HepG2 (cell line): ENCODE results near the gene ZSWIM8.

Source experiments
- CREB1 ChIP-seq, 2 experiments: fragments of 450-650 bp in 1 of 2; IDR thresholded peaks; 2 replicates each; pipeline ENCODE4 v1.6.1; 2016 to 2017; ENCODE audit warnings: control low read depth in 1 of 2, mild to moderate bottlenecking in 1 of 2, missing compliant biosample characterization in 1 of 2, missing genetic modification characterization in 1 of 2
- CTCF ChIP-seq: sonication (generic); formaldehyde crosslinking; IDR thresholded peaks from 2 replicates; pipeline ENCODE4 v1.5.0; 2020; ENCODE audit warnings: mild to moderate bottlenecking, missing genetic modification reagents, moderate library complexity
- ESRRA ChIP-seq: sonication (generic); formaldehyde crosslinking; IDR thresholded peaks from 2 replicates; pipeline ENCODE4 v1.5.1; 2020; ENCODE audit warnings: mild to moderate bottlenecking, low read depth, missing genetic modification reagents
- GPN1 ChIP-seq: sonication (generic); formaldehyde crosslinking; IDR thresholded peaks from 2 replicates; pipeline ENCODE4 v1.5.1; 2020; ENCODE audit warnings: missing genetic modification reagents, borderline replicate concordance
- GZF1 ChIP-seq: sonication (generic); formaldehyde crosslinking; IDR thresholded peaks from 2 replicates; pipeline ENCODE4 v1.5.1; 2020; ENCODE audit warnings: mild to moderate bottlenecking, missing genetic modification reagents
- HMGXB4 ChIP-seq, 2 experiments: sonication (generic) in 1 of 2; formaldehyde crosslinking in 1 of 2; IDR thresholded peaks; 2 replicates each; pipeline versions ENCODE4 v1.4.0 to v1.6.1; 2018 to 2020; ENCODE audit warnings: missing genetic modification reagents in 2 of 2, borderline replicate concordance in 1 of 2, low read depth in 1 of 2, mild to moderate bottlenecking in 1 of 2, missing biosample characterization in 1 of 2
- MYC ChIP-seq: sonication (generic); formaldehyde crosslinking; IDR thresholded peaks from 2 replicates; pipeline ENCODE4 v1.9.0; 2021; ENCODE audit warnings: missing genetic modification reagents, borderline replicate concordance
- POLR2A ChIP-seq, 2 experiments: IDR thresholded peaks; 2 replicates each; pipeline ENCODE4 v1.6.1; 2011; ENCODE audit warnings: low read depth in 2 of 2, low read length in 2 of 2, mild to moderate bottlenecking in 1 of 2, moderate library complexity in 1 of 2; ENCODE audit not compliant: insufficient read depth in 1 of 2
- ZNF274 ChIP-seq: sonication (generic); formaldehyde crosslinking; IDR thresholded peaks from 2 replicates; pipeline ENCODE4 v1.5.1; 2020; ENCODE audit warnings: mild to moderate bottlenecking, missing genetic modification reagents

GRCh38 chr10:73827346-73828089 is 42.1 kb downstream of the ZSWIM8 start:
- TF ChIP-seq CREB1 (IDR thresholded peaks at IDR 0.05), result no peak
- no peak for TF ChIP-seq CREB1 (CRISPR knock-in tag; IDR thresholded peaks at IDR 0.05)
- no peak for TF ChIP-seq ZNF274 (CRISPR knock-in tag)
- no peak for TF ChIP-seq CTCF
- no peak for TF ChIP-seq ESRRA (CRISPR knock-in tag)
- TF ChIP-seq HMGXB4 (CRISPR knock-in tag; IDR thresholded peaks at IDR 0.05; ENCODE audit: borderline replicate concordance in 1 of 2, low read depth in 1 of 2), result no peak
- no peak for TF ChIP-seq POLR2A (IDR thresholded peaks at IDR 0.05; ENCODE audit: insufficient read depth in 1 of 2, low read depth in 2 of 2, low read length in 2 of 2)
- no peak for TF ChIP-seq MYC (CRISPR knock-in tag)
- TF ChIP-seq GPN1 (CRISPR knock-in tag), result no peak
- TF ChIP-seq GZF1, result no peak
